Medulla oblongata (tissue), 1 donor: ENCODE results near the gene MPP1.

Experiments
- DNase-seq: peaks from one replicate; pipeline ENCODE4 v3.0.0-alpha.2; 2015; ENCODE audit errors: extremely low spot score

The MPP1 gene

GRCh38 chrX:154813801-154814200 is 8.5 kb upstream of the MPP1 start:
- DNase-seq = no peak

- DNase-seq = no peak
Observed at GRCh38 chrX:154812341-154813101, 7.2 kb upstream of the MPP1 start.

GRCh38 chrX:154809939-154810665 is 4.8 kb upstream of the MPP1 start:
- DNase-seq = no peak

- no peak for DNase-seq
Observed at GRCh38 chrX:154806837-154807501, 1.7 kb upstream of the MPP1 start.

GRCh38 chrX:154805696-154806091 is 409 bp upstream of the MPP1 start:
- DNase-seq = no peak

GRCh38 chrX:154804261-154804956 is 876 bp downstream of the MPP1 start:
- peak; percentile 5 for DNase-seq

- DNase-seq = no peak
Observed at GRCh38 chrX:154802947-154803346, 2.3 kb downstream of the MPP1 start.

GRCh38 chrX:154800478-154801210 is 4.6 kb downstream of the MPP1 start:
- no peak for DNase-seq

GRCh38 chrX:154799556-154800348 is 5.5 kb downstream of the MPP1 start:
- DNase-seq = no peak

- no peak for DNase-seq
Observed at GRCh38 chrX:154797006-154797405, 8.3 kb downstream of the MPP1 start.

GRCh38 chrX:154795016-154795415 is 10.3 kb downstream of the MPP1 start:
- no peak for DNase-seq

- no peak for DNase-seq
Observed at GRCh38 chrX:154793084-154793795, 12.0 kb downstream of the MPP1 start.

GRCh38 chrX:154791939-154792338 is 13.3 kb downstream of the MPP1 start:
- DNase-seq = no peak

- DNase-seq = no peak
Observed at GRCh38 chrX:154791467-154791866, 13.8 kb downstream of the MPP1 start.

- DNase-seq = no peak
Observed at GRCh38 chrX:154785716-154786115, 19.6 kb downstream of the MPP1 start.

- no peak for DNase-seq
Observed at GRCh38 chrX:154784149-154784995, 20.9 kb downstream of the MPP1 start.

GRCh38 chrX:154780968-154781367 is 24.3 kb downstream of the MPP1 start:
- no peak for DNase-seq

GRCh38 chrX:154779261-154779660 is 26.0 kb downstream of the MPP1 start:
- no peak for DNase-seq

GRCh38 chrX:154776753-154777152 is 28.5 kb downstream of the MPP1 start:
- no peak for DNase-seq
